GM18511 (cell line): ENCODE results near the gene SLC25A13.
A peak's percentile ranks its signal among the peaks of the same experiment; 100 is the strongest.

Experiments
- ATAC-seq: cut with Tn5 transposase; IDR thresholded peaks from one replicate; pipeline ENCODE4 v1.9.1; 2021; ENCODE audit warnings: mild to moderate bottlenecking, moderate library complexity; ENCODE audit not compliant: unreplicated experiment

SLC25A13 gene

GRCh38 chr7:96322847-96323461, 1.1 kb upstream of the SLC25A13 start:
- ATAC-seq = no peak

DNA sequence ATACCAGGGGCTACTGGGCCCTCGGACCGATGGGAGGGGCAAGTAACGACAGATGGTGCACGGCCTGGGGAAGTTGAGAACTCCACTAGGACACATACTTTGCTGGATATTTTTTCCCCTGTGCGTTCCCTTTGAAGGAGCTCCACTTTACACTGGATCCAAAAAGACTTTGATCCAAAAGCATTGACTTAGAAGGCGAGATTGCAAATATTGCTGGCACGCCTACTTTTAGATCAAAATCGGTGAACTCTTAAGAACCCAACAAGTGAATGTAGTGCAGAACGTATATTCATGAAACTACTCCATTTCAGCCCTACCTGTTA, 436 bp upstream of the SLC25A13 start:
- ATAC-seq = peak; percentile 34

- ATAC-seq = peak; percentile 51
Measured at GRCh38 chr7:96321031-96321657, 754 bp downstream of the SLC25A13 start.

DNA sequence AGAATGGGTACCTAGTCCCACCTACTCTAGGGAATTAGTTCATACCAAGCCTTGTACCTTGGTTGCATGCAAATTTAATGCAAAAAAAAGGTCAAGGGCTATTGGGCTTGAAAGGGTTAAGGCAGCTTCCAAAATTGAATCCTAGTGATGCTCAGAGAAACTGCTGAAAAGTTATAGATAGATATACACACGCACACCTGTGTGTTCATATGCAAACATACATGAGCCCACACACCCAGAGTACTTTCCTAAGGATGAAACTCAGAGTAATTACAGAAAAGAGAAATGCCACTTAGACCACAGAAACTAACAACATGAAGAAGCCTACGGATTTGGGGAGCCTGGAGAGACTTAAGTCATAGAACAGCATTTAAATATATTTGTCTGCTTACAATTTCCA, 1.5 kb downstream of the SLC25A13 start:
- peak; percentile 45 for ATAC-seq

- no peak for ATAC-seq
Measured at GRCh38 chr7:96319439-96319838, 2.5 kb downstream of the SLC25A13 start.

DNA sequence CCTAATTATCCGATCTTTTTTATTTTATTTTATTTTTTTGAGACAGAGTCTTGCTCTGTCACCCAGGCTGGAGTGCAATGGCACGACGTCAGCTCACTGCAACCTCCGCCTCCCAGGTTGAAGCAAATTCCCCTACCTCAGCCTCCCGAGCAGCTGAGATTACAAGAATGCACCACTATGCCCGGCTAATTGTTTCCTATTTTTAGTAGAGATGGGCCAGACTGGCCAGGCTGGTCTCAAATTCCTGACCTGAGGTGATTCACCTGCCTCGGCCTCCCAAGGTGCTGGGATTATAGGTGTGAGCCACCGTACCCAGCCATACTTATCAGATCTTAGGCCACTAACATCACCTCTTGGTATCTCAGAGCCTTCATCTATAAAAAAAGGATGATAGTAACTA, 4.9 kb downstream of the SLC25A13 start:
- ATAC-seq = no peak

DNA sequence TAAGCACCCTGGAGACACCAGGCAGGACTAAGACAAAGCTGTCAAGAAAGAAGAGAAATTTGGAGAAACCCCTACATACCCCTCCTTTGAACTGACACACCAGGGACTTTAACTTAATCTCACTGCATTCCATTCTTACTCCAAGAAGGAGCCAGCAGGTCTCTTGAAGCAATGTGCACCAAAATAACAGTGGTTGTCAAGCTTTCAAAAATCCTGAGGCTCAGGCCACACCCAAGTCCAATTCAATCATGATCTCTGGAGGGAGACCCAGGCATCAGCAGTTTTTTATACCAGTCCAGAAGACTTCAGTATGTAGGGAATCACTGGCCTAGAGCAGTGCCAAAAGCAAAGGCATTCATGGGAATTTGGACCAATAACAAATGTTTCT, 6.8 kb downstream of the SLC25A13 start:
- no peak for ATAC-seq

DNA sequence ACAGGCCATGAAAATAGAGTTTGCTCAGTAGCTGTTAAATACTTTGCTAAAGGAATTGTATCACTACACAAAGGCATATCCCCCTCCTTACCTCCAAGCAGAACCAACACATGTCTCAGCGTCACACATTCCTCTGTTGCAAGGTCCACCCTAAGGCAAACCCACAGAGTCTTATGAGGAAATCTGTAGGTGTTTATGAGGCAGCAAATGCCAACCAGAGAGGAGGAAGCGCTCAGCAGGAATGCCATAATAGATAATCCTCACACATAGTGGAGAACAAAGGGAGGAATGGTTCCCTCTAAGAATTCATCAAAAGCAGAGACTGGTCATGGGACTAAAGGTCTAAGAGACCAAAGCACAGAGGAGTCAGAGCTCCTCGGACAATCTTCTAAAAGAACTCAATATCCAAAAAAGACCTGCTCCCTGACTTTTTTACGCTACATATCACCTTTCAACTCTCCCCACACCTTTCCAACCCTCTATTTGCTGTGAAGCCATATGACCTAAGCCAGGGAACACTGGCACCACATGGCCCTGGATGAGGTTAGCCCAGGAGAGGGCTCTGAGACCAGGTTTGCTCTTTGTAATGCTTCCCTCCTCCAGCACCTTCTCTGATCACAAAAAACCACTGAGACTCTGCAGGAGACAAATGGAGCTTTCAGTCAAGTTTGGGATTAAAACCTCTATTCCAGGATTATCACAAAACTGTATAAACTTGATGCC, 7.3 kb downstream of the SLC25A13 start:
- ATAC-seq = no peak

DNA sequence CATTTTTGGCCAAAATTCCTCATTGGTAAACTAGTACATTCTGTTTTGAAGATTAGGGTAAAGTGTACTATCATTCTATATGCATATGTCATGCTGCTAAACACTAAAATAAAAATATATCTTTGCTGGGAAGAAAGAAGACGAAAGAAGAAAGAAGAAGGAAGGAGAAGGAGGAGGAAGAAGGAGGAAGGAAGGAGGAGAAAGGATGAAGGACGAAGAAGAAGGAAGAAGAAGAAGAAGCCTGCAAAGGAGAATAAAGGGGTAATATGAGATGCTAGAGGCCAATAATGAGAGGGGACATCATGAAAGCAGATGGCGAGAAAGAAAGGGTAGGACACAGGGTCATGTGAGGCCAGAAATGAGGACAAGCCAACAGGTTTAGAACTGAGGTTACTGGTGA, 8.0 kb downstream of the SLC25A13 start:
- ATAC-seq = no peak

DNA sequence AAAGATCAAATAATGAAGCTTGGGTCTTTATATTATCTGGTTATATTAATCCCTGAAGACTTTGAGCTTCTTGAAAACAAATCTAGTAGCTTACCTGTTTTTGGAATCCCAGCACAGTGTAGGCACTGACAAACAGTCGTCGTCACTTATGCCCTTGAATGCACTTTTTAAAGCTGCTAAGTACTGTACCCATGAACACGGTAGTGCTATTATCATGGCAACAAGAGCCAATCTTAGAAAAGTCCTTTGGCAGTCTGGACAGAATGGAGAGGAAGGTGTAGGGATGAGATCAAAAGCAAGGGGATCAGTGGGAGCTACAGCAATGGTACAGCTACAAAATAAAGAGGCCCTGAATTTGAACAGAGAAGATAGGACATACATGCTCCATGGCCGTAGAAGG, 9.4 kb downstream of the SLC25A13 start:
- ATAC-seq = no peak

- no peak for ATAC-seq
Measured at GRCh38 chr7:96311967-96312366, 9.9 kb downstream of the SLC25A13 start.

- ATAC-seq = no peak
Measured at GRCh38 chr7:96310110-96310509, 11.8 kb downstream of the SLC25A13 start.

DNA sequence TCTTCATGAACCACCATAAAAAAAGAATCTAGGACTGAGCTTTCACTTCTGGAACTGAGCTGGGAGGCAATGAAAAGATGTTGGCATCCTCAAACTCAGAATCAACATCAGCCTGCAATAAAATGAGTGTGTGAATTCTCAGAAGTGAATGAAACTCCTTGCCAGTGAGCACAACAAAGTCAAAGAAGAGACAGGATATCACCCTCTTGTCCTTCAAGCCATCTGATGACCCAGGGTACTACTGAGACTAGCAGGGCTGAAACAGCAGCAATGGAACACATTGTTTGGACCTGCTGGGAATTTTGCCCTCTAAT, 13.0 kb downstream of the SLC25A13 start:
- ATAC-seq = no peak

GRCh38 chr7:96308253-96308949, 13.5 kb downstream of the SLC25A13 start:
- ATAC-seq = no peak

- ATAC-seq = no peak
Measured at GRCh38 chr7:96306385-96307125, 15.3 kb downstream of the SLC25A13 start.

GRCh38 chr7:96305915-96306314, 16.0 kb downstream of the SLC25A13 start:
- ATAC-seq = no peak

DNA sequence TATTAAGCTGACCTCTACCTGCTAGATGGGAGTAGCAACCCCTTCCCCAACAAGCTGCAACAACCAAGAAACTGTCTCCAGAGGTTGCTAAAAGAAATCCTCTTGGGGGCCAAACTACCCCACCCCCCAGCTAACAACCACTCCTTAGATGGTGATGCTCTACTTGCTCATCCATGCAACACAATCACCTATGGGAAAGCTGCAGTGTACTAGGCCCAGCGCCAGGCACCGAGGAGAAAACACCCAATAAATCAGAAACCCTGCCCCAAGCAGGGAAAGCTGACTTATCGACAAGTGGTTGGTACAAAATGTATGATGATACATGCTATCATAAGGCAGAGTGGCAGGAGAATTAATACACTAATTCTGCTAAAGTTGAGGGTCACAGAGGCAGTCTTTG, 17.3 kb downstream of the SLC25A13 start:
- ATAC-seq = no peak

DNA sequence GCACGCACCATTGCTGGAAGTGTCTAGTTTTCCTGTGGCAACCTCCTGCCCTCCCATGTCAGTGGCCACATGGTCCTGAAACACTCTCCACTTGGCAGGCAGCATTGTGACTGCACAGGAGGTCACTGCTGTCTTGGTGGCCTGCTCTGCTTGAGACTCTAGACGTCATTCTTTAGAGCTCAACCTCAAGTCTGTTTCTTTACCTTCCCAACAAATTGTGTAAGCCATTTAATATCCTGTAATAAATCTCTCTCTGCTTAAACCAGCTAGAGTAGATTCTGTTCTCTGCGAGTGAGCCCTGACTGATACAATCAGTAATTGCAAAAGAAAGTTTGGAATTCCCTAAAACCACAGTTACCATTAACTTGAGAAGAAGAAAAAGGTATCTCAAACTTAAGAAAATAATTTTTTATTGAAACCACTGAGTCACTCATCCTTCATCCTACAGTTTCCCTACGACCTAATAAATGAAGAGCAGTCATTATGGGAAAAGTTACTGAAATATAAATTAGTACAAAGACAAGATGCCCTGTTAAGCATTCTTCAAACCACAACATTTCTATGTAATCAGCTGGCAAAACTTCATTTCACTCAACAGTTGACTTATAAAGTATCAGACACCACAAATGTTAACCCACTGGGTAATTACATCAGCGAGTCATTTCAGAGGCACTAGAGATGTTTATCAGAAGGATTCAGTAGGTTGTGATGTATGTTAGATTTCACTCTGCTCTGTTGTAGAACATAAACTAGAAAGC, 18.0 kb downstream of the SLC25A13 start:
- ATAC-seq = peak; percentile 34

- no peak for ATAC-seq
Measured at GRCh38 chr7:96303105-96303685, 18.7 kb downstream of the SLC25A13 start.

DNA sequence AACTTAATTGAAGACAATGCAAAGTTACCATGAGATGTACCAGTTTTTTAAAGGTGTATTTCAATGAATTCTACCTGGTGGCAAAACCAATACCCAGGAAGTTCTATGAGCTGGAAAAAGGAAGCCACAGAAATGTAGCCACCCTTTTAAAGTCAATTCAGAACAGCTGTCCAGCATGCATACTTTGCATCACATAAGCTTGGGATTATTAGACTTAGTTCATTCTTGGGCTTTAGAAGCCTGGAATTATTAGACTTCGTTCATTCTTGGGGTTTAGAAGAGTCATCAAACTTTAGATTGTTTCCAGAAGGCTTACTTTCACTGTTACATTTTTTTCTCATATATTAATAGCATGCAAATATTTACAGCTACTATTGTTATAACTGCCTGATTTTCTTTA, 20.9 kb downstream of the SLC25A13 start:
- ATAC-seq = no peak
